ENCODE measurements around the gene ZNF831.

DNA sequence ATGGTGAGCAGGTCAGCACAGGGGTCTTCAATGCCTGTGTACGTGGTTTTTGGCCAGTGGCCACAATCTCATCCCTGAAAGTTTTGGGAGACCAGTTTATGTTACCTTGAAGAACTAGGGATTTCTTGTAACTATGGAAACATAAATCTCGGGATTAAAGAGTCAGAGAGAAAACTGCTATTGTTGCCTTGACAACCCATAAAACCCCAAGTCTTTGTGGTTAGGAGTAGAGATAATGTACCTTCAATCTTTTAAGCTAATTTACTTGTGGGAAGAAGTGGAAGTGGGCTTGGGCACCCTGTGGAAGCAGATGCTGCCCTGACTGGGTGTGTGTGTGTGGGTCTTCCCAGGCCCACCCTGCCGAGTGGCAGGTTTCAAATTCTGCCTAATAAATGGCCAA is 46.1 kb upstream of the ZNF831 start:
- TF ChIP-seq CTCF (IDR thresholded peaks at IDR 0.05) (no peak), POLR2A (IDR thresholded peaks at IDR 0.05) (no peak)
